Activated CD4-positive, CD25-positive, alpha-beta regulatory T cell (primary cell): Measurements from ENCODE around the gene PRKCZ.

Experiments
- DNase-seq, 4 experiments: peaks; one replicate each; lab custom pipeline; 2025; lab: John Stamatoyannopoulos, UW

The PRKCZ gene

GRCh38 chr1:2158272-2158671 is 108.1 kb downstream of the PRKCZ start:
- no peak for DNase-seq

GRCh38 chr1:2159124-2159523 is 108.9 kb downstream of the PRKCZ start:
- no peak for DNase-seq

DNA sequence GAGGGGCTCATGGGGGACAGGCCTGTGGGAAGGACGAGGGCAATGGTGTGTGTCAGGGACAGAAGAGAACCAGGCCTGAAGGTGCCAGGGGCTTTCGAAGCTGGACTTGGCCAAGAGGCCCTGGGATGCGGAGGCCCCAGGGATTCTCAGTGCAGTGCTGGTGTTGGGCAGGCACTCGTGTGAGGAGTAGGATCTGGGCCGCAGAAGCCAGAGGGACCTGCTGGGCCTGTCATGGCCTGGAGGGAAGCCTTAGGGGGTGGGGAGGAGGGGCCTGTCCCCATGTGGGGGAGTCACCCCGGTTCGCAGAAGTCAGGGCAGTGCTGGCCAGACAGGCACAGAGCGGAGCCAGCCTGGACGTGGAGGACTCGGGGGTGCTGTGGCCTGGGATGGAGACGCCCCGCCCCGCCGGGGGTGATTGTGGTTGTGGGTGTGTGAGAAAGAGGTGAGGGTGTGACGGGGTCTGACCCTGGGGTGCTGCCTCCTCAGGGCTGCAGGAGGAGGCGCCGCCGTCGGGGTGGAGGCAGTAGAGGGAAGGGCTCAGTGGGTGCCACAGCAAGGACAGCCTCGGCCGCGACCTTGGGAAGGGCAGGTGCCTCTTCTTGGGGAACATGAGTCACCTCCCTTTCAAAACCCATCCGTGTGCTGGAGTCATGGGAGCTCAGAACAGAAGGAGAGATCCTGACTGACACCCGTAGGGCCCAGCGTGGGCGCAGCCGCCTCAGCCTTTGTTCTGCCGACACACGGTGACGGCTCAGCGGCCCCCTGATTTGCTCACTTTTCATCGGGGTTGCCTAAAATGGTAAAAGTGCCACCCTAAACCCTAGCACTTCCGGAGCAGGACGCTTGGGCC is 110.5 kb downstream of the PRKCZ start:
- DNase-seq: no peak

DNA sequence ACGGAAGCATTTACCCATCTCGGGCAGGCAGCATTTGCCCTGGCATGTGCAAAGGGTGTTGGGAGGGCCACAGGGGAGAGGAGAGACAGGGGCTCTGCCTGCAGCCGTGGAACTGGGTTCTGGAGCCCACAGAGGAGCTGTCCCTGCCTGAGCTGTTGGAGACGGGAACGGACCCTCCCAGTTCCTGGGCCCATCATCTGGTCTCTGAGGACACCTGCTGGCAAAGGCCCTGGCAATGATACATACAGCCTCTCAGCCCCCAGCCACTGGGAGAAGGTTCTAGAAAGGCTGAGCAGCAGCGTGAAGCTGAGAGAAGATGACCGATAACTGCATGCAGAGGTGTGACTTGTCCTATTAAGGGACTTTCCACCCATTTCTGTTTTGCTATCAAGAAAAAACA is 113.0 kb downstream of the PRKCZ start:
- DNase-seq: no peak

DNA sequence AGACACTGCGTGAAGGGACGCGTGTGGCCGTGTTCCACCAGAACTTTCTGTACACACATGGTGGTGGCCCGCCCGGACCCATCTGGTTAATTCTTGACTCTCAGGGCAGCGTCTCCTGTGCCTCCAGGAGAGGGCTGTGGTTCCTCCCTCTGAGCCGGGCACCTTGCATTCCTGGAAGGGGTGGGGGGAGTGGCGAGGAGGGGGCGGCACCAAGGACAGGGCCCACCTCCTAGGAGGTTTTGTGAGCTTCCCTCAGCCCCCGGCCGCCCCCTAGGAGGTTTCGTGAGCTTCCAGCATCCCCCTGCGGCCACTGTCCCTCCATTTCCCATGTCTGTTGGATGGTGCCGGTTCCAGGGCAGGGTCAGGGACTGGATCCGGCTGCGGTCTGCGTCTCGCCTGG is 115.4 kb downstream of the PRKCZ start:
- DNase-seq: no peak

DNA sequence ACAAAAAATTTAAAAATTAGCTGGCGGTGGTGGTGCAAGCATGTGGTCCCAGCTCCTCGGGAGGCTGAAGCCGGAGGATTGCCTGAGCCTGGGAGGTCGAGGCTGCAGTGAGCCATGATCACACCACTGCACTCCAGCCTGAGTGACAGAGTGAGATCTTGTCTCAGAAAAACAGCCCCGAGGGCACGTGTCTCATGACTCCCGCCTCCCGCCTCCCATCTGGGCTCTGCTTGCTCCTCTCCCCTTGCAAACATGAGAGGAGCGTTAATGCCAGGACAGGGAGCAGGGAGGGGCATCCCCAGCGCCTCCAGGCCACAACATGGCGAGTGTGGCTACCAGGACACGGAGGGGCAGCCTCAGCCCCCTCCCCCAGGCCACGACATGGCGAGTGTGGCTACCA is 116.0 kb downstream of the PRKCZ start:
- no peak for DNase-seq

DNA sequence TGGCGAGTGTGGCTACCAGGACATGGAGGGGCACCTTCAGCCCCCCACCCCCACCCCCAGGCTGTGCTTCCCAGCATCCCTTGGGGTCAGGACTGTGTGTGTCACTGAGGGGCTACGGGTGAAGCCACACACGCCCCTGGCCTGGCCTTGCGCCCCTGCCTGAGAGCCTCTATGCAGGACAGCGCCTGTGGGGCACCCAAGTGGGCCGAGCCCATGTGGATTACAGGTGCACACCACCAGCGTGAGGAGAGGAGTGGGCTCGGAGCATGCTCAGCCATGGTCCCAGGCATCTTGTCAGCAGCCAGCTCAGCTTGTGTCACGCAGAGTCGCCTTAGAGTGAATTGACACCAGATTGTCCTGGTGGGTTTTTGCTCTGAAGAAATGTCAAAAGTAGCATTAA is 116.5 kb downstream of the PRKCZ start:
- no peak for DNase-seq

DNA sequence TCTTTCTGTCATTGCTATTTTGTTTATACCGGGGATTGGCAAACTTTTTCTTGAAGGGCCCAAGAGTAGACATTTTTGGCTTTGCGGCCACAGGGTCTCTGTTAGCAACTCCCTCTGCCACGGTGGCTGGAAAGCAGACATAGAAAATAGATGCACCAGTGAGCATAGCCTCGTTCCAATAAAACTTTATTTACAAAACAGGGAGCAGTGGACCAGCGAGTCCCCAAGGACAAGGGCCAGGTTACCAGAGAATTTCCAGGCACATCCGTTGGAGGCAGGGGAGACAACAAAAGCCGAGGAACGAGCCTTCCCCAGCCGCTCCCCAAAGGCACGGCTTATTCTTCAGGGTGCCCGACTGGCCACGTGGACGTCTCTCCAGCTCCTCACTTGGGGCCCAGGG is 117.9 kb downstream of the PRKCZ start:
- no peak for DNase-seq

GRCh38 chr1:2168535-2168934 is 118.3 kb downstream of the PRKCZ start:
- no peak for DNase-seq

GRCh38 chr1:2169200-2169836 is 119.1 kb downstream of the PRKCZ start:
- no peak for DNase-seq

DNA sequence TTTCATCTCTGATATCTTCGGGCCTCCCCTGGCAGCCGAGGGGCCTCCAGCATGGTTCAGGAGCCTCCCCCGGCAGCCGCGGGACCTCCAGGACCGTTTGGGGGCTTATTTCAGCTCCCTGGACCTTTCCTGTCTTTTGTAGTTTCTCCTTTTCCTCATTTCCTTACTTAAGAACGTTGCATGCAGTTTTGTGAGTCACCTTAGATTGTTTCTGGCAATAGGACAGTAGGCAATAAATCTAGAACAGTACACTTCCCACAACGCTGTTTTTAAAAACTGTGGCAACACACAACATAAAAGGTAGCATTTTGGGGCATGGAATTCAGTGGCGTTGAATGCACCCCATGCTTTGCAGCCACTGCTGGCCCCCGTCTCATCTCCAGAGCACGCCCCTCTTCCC is 120.0 kb downstream of the PRKCZ start:
- no peak for DNase-seq

- DNase-seq: no peak
These were observed 121.8 kb downstream of the PRKCZ start for GRCh38 chr1:2172012-2172411.

- DNase-seq: no peak
These were observed 122.4 kb downstream of the PRKCZ start for GRCh38 chr1:2172551-2173146.

DNA sequence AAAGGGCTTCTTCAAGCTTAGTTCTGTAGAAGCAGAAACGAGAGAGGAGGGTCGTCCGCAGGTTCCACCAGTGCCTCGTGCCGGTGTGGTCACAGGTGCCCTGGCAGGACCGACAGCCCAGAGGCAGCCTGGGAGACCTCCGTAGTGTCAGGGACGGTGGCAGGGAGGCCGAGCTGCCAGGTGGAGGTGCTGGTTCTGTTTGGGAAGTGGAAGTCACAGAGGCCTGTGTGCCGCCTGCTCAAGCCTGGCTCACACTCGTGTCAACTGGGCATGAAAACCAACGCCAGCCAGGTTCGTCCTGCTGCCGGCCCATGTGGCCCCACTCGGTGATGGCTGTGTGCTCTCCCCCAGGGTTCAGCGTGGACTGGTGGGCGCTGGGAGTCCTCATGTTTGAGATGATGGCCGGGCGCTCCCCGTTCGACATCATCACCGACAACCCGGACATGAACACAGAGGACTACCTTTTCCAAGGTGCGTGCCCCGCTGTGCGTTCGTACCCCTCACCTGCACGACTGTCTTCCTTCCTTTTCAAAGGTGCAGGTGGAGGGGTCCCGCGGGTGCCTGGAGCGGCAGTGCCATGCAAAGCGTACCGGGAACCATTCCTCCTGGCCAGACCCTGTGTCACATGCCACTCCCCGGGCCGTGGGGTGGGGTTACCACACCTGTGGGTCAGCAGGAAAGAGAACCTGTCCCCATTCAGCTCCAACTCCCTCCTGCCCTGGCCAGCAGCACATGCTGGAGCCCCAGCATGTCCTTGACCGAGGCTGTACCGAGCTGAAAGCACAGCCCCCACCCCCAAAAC is 123.5 kb downstream of the PRKCZ start:
- DNase-seq: no peak

GRCh38 chr1:2174348-2175054 is 124.3 kb downstream of the PRKCZ start:
- DNase-seq: no peak

GRCh38 chr1:2175055-2175414 is 124.8 kb downstream of the PRKCZ start:
- no peak for DNase-seq

DNA sequence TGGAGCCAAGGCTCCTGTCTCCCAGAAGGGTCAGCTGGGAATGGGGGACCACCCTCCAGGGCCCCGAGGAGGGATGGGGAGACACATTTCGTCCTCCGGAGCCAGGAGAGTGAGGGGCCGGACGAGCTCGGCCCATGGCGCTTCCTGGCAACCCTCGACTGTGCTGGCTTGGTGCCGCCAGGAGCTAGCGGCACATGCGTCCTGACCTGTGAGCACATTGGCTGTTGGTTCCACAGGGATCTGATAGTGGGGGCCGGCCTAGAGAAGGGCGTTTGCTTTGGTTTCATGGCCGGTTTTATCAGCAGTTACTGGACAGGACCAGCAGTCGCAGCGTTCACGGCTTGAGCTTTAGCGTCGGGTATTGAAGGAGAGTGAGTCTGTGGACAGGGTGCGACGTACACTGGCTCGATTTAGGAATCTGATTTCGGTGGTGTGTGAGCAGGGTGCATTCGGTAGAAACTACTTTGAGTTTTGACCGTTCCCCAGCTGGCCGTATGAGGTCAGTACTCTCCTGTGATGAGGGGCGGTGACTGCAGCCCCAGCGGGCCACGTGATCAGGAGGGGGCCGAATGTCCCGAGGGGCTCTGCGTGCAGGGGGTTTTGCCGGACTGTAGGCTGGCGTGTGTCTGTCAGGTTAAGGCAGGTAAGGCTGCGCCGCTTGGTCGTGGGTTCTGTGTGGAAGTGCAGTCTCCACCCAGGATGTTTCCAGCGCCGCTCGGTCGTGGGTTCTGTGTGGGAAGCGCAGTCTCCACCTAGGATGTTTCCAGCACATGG is 125.7 kb downstream of the PRKCZ start:
- DNase-seq: no peak

DNA sequence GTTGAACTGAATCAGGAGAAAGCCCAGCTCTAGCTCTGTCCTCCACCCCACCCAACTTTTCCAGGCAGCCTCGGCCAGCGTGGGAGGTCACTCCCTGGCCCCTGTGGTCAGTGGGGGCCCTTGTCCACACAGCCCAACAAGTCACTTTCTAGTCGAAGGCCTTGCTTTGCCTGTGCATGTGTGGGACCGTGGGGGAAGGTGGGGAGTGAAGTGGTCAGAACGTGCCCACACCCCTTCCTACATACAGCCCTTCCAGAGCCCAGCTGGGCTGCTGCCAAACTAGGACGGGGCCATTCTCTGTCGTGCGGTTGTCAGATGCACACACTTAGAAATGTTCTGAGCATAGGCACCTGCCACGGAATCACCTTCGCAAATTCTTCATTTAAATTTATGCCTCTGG is 126.4 kb downstream of the PRKCZ start:
- DNase-seq: no peak

DNA sequence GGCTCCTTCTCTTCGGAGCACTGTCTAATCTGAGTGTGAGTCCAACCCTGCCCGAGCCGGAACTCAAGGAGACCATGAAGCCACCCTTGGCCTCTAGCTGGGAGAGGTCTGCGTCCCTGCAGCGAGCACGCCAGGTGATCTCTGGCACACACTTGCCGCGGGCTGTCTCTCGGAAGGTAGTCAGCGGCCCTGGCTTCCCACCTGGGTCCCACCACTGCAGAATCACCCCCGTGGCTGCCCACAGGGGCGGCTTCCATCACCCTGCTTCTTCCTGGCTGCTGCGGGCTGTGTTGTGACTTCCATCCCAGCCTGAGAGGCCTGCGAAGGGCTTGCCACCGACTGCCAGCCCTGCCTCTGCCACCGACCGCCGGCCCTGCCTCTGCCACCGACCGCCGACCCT is 127.3 kb downstream of the PRKCZ start:
- no peak for DNase-seq

- DNase-seq: no peak
These were observed 127.8 kb downstream of the PRKCZ start for GRCh38 chr1:2177946-2178538.

DNA sequence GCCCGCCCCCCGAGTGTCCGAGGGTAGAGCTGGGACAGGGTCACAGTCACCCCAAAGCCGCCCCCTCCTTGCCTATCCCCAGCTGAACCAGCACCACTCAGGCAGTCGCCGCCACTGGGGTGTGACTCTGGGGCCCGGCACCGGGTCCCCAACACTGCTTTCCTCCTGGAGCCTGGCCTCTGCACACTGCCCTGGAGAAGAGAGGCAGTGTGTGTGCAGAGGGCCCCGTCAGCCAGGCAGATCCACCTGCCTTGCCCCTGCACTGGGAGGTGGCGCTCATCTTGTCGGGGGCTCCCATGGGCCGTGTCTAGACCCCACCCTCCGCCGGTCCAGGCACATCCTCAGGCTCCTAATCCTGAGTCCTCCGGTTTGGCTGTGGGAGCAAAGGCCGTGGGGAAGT is 128.7 kb downstream of the PRKCZ start:
- no peak for DNase-seq
